ENCODE results near the gene SHLD1. TPM values are rescaled to one million over a fixed set of nuclear protein-coding genes. Genes with fewer than 3 reads are reported as not detected.

SHLD1 gene
- total RNA-seq, 1 donor from 2014 or later: 3.1 TPM

GRCh38 chr20:5788385-5788895, 38.2 kb downstream of the SHLD1 start:
- peaks cover 21% of the 10 kb centered on the region for H3K4me1 Mint-ChIP-seq (ENCODE audit: low read depth)
- DNase-seq (ENCODE audit: low spot score): no peak
- no peak overlapping the region for H3K27ac Mint-ChIP-seq (ENCODE audit: unreplicated experiment)
- H3K27me3 Mint-ChIP-seq (ENCODE audit: low read depth): no peaks in the 10 kb centered on the region
- H3K4me3 Mint-ChIP-seq (ENCODE audit: unreplicated experiment): no peak overlapping the region
- TF ChIP-seq CTCF (IDR thresholded peaks at IDR 0.05): peak; percentile 98
- no peaks in the 10 kb centered on the region for H3K36me3 Mint-ChIP-seq (ENCODE audit: low read depth)
- no peaks in the 10 kb centered on the region for H3K9me3 Mint-ChIP-seq (ENCODE audit: low read depth)

- H3K4me3 Mint-ChIP-seq (ENCODE audit: unreplicated experiment): no peak overlapping the region
- DNase-seq (ENCODE audit: low spot score): no peak
- no peaks in the 10 kb centered on the region for H3K27me3 Mint-ChIP-seq (ENCODE audit: low read depth)
- TF ChIP-seq CTCF (IDR thresholded peaks at IDR 0.05): no peak
- H3K9me3 Mint-ChIP-seq (ENCODE audit: low read depth): no peaks in the 10 kb centered on the region
- H3K36me3 Mint-ChIP-seq (ENCODE audit: low read depth): no peaks in the 10 kb centered on the region
- H3K27ac Mint-ChIP-seq (ENCODE audit: unreplicated experiment): no peak overlapping the region
- H3K4me1 Mint-ChIP-seq (ENCODE audit: low read depth): peaks cover 21% of the 10 kb centered on the region
Measured at GRCh38 chr20:5789827-5790226, 39.6 kb downstream of the SHLD1 start.

DNA sequence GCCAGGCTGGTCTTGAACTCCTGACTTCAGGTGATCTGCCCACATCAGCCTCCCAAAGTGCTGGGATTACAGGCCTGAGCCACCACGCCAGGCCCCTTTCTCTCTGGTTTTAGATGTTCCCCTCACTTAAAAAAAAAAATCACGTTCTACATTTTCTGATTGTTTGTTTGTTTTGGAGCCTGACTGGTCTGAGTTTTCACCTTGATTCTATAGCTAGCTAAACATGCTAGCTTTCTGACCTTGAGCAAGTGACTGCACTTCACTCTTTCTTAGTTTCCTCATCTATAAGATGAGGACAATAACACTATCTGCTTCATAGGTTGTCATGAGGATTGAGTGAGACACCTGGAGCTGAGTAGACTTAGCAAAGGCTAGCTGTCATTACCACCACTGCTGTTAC, 43.7 kb downstream of the SHLD1 start:
- DNase-seq (ENCODE audit: low spot score): no peak
- Mint-ChIP-seq H3K36me3 (ENCODE audit: low read depth) (no peaks in the 10 kb centered on the region), H3K4me1 (ENCODE audit: low read depth) (no peaks in the 10 kb centered on the region), H3K9me3 (ENCODE audit: low read depth) (no peaks in the 10 kb centered on the region), H3K27me3 (ENCODE audit: low read depth) (no peaks in the 10 kb centered on the region), H3K4me3 (ENCODE audit: unreplicated experiment) (no peak overlapping the region), H3K27ac (ENCODE audit: unreplicated experiment) (no peak overlapping the region)
- TF ChIP-seq CTCF (IDR thresholded peaks at IDR 0.05): no peak

DNA sequence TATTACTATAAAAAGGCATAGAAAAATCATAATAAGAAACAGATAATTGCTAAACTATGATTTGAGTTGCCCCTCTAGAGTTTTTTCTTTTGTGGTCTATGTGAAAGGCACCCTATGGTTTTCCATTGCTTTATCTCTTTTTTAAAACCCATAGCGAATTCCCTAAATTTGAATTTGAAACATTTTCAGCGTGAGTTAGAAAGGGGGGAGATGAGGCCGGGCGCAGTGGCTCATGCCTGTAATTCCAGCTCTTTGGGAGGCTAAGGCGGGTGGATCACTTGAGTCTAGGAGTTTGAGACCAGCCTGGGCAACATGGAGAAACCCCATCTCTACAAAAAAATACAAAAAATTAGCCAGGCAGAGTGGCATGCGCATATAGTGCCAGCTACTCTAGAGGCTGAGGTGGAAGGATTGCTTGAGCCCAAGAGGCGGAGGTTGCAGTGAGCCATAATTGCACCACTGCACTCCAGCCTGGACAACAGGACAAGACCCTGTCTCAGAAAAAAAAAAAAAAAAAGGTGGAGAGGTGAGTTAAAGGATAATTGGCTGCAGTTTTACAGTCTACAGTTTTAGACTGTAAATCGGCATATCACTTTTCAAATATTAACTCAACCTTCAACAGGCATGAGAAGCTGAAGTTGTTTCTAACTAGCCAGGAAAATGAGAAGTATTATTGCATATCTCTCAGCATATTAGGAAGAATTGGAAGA, 46.3 kb downstream of the SHLD1 start:
- no peak for DNase-seq (ENCODE audit: low spot score)
- no peak for TF ChIP-seq CTCF (IDR thresholded peaks at IDR 0.05)
- no peak overlapping the region for H3K27ac Mint-ChIP-seq (ENCODE audit: unreplicated experiment)

GRCh38 chr20:5797165-5797564, 47.0 kb downstream of the SHLD1 start:
- H3K27ac Mint-ChIP-seq (ENCODE audit: unreplicated experiment): no peak overlapping the region
- H3K4me1 Mint-ChIP-seq (ENCODE audit: low read depth): no peaks in the 10 kb centered on the region
- no peaks in the 10 kb centered on the region for H3K9me3 Mint-ChIP-seq (ENCODE audit: low read depth)
- no peaks in the 10 kb centered on the region for H3K27me3 Mint-ChIP-seq (ENCODE audit: low read depth)
- DNase-seq (ENCODE audit: low spot score): no peak
- no peaks in the 10 kb centered on the region for H3K36me3 Mint-ChIP-seq (ENCODE audit: low read depth)
- H3K4me3 Mint-ChIP-seq (ENCODE audit: unreplicated experiment): no peak overlapping the region
- TF ChIP-seq CTCF (IDR thresholded peaks at IDR 0.05): no peak

More for the DNA sequence above, 46.3 kb downstream of the SHLD1 start:
- no peaks in the 10 kb centered on the region for H3K27me3 Mint-ChIP-seq (ENCODE audit: low read depth)
- H3K4me1 Mint-ChIP-seq (ENCODE audit: low read depth): no peaks in the 10 kb centered on the region
- no peaks in the 10 kb centered on the region for H3K9me3 Mint-ChIP-seq (ENCODE audit: low read depth)
- no peaks in the 10 kb centered on the region for H3K36me3 Mint-ChIP-seq (ENCODE audit: low read depth)
- no peak overlapping the region for H3K4me3 Mint-ChIP-seq (ENCODE audit: unreplicated experiment)
